ENCODE measurements around the gene IFFO2.

- TF ChIP-seq CTCF (conservative IDR thresholded peaks at IDR 0.05; ENCODE audit: low read depth in 2 of 2) (no peak), REST (IDR thresholded peaks at IDR 0.05; ENCODE audit: unreplicated experiment) (no peak), STAT1 (IDR thresholded peaks at IDR 0.05; ENCODE audit: unreplicated experiment) (no peak), EZH2phosphoT487 (IDR thresholded peaks at IDR 0.05; ENCODE audit: unreplicated experiment) (no peak), JUNB (IDR thresholded peaks at IDR 0.05; ENCODE audit: unreplicated experiment) (no peak), ETS1 (IDR thresholded peaks at IDR 0.05) (no peak), CREB1 (CRISPR knock-in tag; IDR thresholded peaks at IDR 0.05; ENCODE audit: low read depth) (no peak)
Measured at GRCh38 chr1:18951818-18952391, 4.6 kb downstream of the IFFO2 start.
